Spleen (tissue), 7 donors: ENCODE results near the gene ZNF69.
"Not testable (repeated sequence)": the region's sequence is repeated elsewhere in the genome, so short reads cannot be mapped to it uniquely, and the experiment has no call there.

ENCODE experiments used
- POLR2A ChIP-seq, 3 donors: fragments of 450-650 bp; IDR thresholded peaks; one replicate each; pipeline ENCODE4 v1.5.1; 2017; ENCODE audit warnings: antibody characterized with exemption in 3 of 3, mild to moderate bottlenecking in 1 of 3
- TF ChIP-seq, protein P1 (sequence below), 11 experiments: fragments of 200-600 bp in 7 of 11; fragments of 450-650 bp in 4 of 11; sonication (generic) in 4 of 11; IDR thresholded peaks in 8 of 11; conservative IDR thresholded peaks in 3 of 11; 1 replicate in 7 of 11; 2 replicates in 4 of 11; pipeline versions ENCODE4 v1.4.0 to v1.8.0; 2016 to 2021; ENCODE audit warnings: antibody characterized with exemption in 11 of 11, inconsistent platforms in 4 of 11, mild to moderate bottlenecking in 1 of 11
- donor health status: DM: no; HTN: no; CAD: no; lungs with moderate emphysema.
- donor health status: DM: no; HTN: no; CAD: no.
- donor health status: DM: no; HTN: no; CAD: no.

DNA sequence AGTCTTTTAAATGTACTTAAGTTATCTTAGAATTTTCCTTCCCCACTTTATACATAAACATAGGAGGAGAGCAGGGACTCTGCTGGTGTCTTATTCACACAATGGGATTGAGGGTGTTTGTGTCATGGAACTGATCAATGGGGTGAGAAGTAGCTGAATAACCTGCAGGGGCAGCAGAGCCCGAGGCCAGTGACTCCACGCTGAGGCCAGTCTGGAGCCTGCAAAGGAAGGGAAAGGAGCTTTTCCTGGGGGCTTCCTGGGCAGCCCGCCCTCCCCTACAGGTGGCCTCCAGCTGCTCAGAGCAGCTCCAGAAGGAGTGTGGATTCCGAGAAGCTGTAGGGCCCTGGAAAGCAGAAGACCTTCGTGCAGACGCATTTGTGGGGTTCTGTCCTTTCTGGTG is 40.0 kb upstream of the ZNF69 start:
- not testable (repeated sequence) for TF ChIP-seq POLR2A (IDR thresholded peaks at IDR 0.05)
- TF ChIP-seq, protein P1, sequence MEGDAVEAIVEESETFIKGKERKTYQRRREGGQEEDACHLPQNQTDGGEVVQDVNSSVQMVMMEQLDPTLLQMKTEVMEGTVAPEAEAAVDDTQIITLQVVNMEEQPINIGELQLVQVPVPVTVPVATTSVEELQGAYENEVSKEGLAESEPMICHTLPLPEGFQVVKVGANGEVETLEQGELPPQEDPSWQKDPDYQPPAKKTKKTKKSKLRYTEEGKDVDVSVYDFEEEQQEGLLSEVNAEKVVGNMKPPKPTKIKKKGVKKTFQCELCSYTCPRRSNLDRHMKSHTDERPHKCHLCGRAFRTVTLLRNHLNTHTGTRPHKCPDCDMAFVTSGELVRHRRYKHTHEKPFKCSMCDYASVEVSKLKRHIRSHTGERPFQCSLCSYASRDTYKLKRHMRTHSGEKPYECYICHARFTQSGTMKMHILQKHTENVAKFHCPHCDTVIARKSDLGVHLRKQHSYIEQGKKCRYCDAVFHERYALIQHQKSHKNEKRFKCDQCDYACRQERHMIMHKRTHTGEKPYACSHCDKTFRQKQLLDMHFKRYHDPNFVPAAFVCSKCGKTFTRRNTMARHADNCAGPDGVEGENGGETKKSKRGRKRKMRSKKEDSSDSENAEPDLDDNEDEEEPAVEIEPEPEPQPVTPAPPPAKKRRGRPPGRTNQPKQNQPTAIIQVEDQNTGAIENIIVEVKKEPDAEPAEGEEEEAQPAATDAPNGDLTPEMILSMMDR (IDR thresholded peaks at IDR 0.05 in 8 of 11, conservative IDR thresholded peaks at IDR 0.05 in 3 of 11): not testable (repeated sequence)
